Osteoblast (primary cell): ENCODE data around the gene ATP6V1B1. TPM values are rescaled to one million over a fixed set of nuclear protein-coding genes. Genes with fewer than 3 reads are reported as not detected.

Experiments used
- DNase-seq: peaks from one replicate; pipeline ENCODE4 v3.0.0; 2011; ENCODE audit warnings: low spot score, mixed read lengths; ENCODE audit not compliant: insufficient read length; ENCODE audit errors: missing footprints
- H2AFZ ChIP-seq: 2 replicates; pipeline ENCODE4 v1.6.0; 2011; ENCODE audit warnings: mild to moderate bottlenecking, low read length
- H3K27ac ChIP-seq: 2 replicates; pipeline ENCODE4 v1.5.1; 2011; ENCODE audit warnings: mild to moderate bottlenecking, low read depth, low read length, moderate library complexity
- H3K27me3 ChIP-seq: 2 replicates; pipeline ENCODE4 v1.6.0; 2012; ENCODE audit warnings: mild to moderate bottlenecking, control low read depth, inconsistent platforms, low read length, moderate library complexity; ENCODE audit not compliant: insufficient read depth
- H3K36me3 ChIP-seq: 2 replicates; pipeline ENCODE4 v1.5.1; 2011; ENCODE audit warnings: mild to moderate bottlenecking, low read length, control low read depth, moderate library complexity; ENCODE audit not compliant: insufficient read depth
- H3K4me1 ChIP-seq: 2 replicates; pipeline ENCODE4 v1.5.1; 2011; ENCODE audit warnings: mild to moderate bottlenecking, low read length, control low read depth, moderate library complexity; ENCODE audit not compliant: insufficient read depth
- H3K4me2 ChIP-seq: 2 replicates; pipeline ENCODE4 v1.6.0; 2011; ENCODE audit warnings: mild to moderate bottlenecking, low read length; ENCODE audit not compliant: insufficient read depth
- H3K4me3 ChIP-seq: fragments of 200-600 bp; sonication (generic); 3 replicates; pipeline ENCODE4 v1.5.1; 2012; ENCODE audit warnings: mild to moderate bottlenecking, low read length, inconsistent platforms; ENCODE audit not compliant: insufficient read depth
- H3K79me2 ChIP-seq: 2 replicates; pipeline ENCODE4 v1.6.0; 2012; ENCODE audit warnings: mild to moderate bottlenecking, low read length, control low read depth, inconsistent platforms; ENCODE audit not compliant: insufficient read depth
- H3K9me3 ChIP-seq: 2 replicates; pipeline ENCODE4 v1.5.1; 2011; ENCODE audit warnings: low read depth, low read length, control low read depth
- H4K20me1 ChIP-seq: 2 replicates; pipeline ENCODE4 v1.6.0; 2012; ENCODE audit warnings: mild to moderate bottlenecking, low read length, control low read depth; ENCODE audit not compliant: insufficient read depth
- total RNA-seq: library from RNA; depleted of rRNA; stranded (reverse); fragments of >200 nt; gene quantifications from 2 replicates; pipeline ENCODE4 v1.2.3, GENCODE V29; 2012
- TF ChIP-seq, protein P1 (sequence below): IDR thresholded peaks from 2 replicates; pipeline ENCODE4 v1.5.1; 2011; ENCODE audit warnings: mild to moderate bottlenecking, low read depth, low read length, moderate library complexity; ENCODE audit errors: extremely low read depth

The ATP6V1B1 gene
- total RNA-seq, 1 donor: 2.5 TPM

DNA sequence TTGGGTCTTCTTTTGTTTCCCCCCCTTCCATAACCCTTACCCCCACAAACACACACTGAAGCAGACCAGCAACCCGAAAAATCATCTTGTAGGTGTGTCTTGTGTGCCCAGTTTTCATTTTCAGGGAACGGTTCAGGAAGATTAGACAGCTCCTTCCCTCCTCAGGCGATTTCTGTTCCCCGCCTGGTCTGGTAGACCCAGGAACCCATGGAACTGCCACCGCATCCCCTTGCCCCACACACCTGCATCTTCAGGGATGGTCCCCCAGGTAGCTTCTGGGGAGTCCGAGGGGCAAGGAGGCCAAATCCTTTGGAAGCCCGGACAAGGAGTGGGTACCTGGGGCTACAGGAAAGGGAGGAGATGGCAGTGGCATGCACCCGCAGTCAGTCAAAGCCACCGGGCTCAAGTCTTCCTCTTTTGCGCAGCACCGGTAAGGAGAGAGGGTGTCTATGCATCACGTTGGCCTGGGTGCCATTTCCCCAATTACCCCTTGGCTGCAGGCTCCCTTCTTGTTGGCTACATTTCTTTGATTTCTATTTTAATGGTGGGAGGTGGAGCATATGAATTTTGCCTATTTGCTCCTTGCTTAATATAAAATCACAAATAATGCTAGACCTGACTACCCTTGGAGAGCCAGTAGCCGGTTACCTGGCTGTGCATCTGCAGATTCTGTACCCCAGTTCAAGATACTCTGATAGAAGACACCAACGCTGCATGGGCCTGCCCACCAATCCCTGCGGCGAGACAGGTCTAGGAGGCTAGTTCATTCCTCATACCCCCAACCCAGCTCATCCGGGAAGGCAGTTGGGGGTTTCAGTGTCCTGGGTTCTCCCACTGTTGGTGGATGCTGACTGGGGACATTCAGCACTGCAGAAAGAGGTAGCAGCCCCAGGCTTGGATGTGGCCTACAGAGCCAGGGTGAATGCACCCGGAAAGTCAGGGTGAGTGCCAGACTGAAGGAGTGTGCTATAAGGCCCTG lies 30.0 kb upstream of the ATP6V1B1 start:
- DNase-seq: no peak
- no peak overlapping the region for H2AFZ ChIP-seq
- H4K20me1 ChIP-seq: peaks cover 4% of the 10 kb centered on the region
- H3K27ac ChIP-seq: no peak overlapping the region
- H3K4me3 ChIP-seq: no peak overlapping the region
- H3K4me1 ChIP-seq: peaks cover 8% of the 10 kb centered on the region
- H3K9me3 ChIP-seq: no peaks in the 10 kb centered on the region
- TF ChIP-seq, protein P1, sequence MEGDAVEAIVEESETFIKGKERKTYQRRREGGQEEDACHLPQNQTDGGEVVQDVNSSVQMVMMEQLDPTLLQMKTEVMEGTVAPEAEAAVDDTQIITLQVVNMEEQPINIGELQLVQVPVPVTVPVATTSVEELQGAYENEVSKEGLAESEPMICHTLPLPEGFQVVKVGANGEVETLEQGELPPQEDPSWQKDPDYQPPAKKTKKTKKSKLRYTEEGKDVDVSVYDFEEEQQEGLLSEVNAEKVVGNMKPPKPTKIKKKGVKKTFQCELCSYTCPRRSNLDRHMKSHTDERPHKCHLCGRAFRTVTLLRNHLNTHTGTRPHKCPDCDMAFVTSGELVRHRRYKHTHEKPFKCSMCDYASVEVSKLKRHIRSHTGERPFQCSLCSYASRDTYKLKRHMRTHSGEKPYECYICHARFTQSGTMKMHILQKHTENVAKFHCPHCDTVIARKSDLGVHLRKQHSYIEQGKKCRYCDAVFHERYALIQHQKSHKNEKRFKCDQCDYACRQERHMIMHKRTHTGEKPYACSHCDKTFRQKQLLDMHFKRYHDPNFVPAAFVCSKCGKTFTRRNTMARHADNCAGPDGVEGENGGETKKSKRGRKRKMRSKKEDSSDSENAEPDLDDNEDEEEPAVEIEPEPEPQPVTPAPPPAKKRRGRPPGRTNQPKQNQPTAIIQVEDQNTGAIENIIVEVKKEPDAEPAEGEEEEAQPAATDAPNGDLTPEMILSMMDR: no peak
- H3K4me2 ChIP-seq: no peak overlapping the region
- H3K36me3 ChIP-seq: peaks cover 3% of the 10 kb centered on the region
- H3K27me3 ChIP-seq: no peaks in the 10 kb centered on the region
- peaks cover 37% of the 10 kb centered on the region for H3K79me2 ChIP-seq

- H3K79me2 ChIP-seq: peaks cover 37% of the 10 kb centered on the region
- no peak for DNase-seq
- TF ChIP-seq, protein P1: no peak
- H3K27me3 ChIP-seq: no peaks in the 10 kb centered on the region
- H4K20me1 ChIP-seq: peaks cover 4% of the 10 kb centered on the region
- peaks cover 8% of the 10 kb centered on the region for H3K4me1 ChIP-seq
- peak overlapping the region; percentile 62 for H3K4me2 ChIP-seq
- no peak overlapping the region for H2AFZ ChIP-seq
- no peaks in the 10 kb centered on the region for H3K9me3 ChIP-seq
- peak overlapping the region; percentile 65 for H3K4me3 ChIP-seq
- H3K36me3 ChIP-seq: peaks cover 3% of the 10 kb centered on the region
- H3K27ac ChIP-seq: no peak overlapping the region
Measured at GRCh38 chr2:70906439-70907005, 29.2 kb upstream of the ATP6V1B1 start.

DNA sequence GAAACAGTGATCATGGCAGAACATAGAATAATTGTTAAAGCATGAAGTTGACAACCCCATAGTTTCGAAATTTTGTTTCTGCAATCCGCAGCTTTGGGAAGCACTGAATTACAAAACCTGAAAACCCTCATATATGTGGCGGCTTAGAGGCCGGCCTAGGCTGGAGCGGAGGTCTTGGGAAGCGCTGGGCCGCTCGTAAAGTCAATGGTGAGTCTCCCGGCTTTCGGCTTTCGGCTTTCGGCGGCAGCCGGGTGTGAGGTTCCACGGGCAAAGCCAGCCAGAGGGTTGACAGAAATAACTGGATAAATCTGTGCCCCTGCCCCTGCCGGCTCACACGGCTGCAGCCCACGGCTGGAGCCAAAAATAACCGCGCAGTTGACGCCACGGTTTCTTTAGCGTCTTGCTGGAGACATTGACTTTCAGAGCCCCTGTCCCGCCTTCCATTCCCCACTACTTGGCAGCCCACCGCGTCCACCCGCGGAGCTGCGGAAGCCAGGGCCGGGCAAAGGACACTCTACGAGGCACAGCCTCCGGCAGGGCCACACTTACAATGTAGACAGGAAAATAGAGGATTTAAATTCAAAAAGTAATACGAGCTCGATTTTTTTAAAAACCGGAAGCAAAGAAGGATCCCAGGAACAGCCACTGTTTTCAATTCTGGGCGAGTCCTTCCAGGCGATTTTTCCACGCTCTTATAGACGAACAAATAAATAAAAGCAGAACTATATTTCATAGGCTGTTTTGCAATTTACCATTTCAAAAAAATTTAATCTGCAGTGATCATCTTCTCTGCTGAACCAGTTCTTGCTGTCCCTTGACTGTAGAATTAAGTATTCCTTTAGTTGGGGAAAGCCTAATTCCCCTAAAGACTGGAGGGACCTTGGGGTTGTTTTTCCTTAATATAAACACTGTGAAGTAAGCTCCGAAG lies 28.3 kb upstream of the ATP6V1B1 start:
- no peak for DNase-seq
- H2AFZ ChIP-seq: peak overlapping the region; percentile 69

More for the DNA sequence above, 28.3 kb upstream of the ATP6V1B1 start:
- Histone ChIP-seq H3K27ac (peak overlapping the region; percentile 3), H3K9me3 (no peaks in the 10 kb centered on the region), H3K4me3 (peak overlapping the region; percentile 65), H3K4me2 (peak overlapping the region; percentile 62), H4K20me1 (peaks cover 4% of the 10 kb centered on the region), H3K4me1 (peaks cover 2% of the 10 kb centered on the region), H3K27me3 (no peaks in the 10 kb centered on the region), H3K79me2 (peaks cover 31% of the 10 kb centered on the region), H3K36me3 (peaks cover 3% of the 10 kb centered on the region)
- TF ChIP-seq, protein P1: no peak
